Thyroid gland (tissue), 4 donors: ENCODE results near the gene DOCK2.

ENCODE experiments used
- CTCF ChIP-seq, 6 experiments: fragments of 200-600 bp in 3 of 6; fragments of 450-650 bp in 3 of 6; sonication (generic) in 3 of 6; IDR thresholded peaks; one replicate each; pipeline ENCODE4 v1.5.1; 2016 to 2019; ENCODE audit warnings: antibody characterized with exemption in 6 of 6, mild to moderate bottlenecking in 2 of 6, inconsistent platforms in 1 of 6, moderate library complexity in 1 of 6
- POLR2A ChIP-seq, 2 donors: fragments of 450-650 bp; IDR thresholded peaks; one replicate each; pipeline ENCODE4 v1.6.1; 2017; ENCODE audit warnings: antibody characterized with exemption in 2 of 2, mild to moderate bottlenecking in 2 of 2, moderate library complexity in 1 of 2

- TF ChIP-seq POLR2A (IDR thresholded peaks at IDR 0.05) (no peak), CTCF (IDR thresholded peaks at IDR 0.05) (no peak)
Measured at GRCh38 chr5:170082701-170083100, 445.6 kb downstream of the DOCK2 start.
